HepG2 (cell line): ENCODE data around the gene ATP5PB. TPM values are rescaled to one million over a fixed set of nuclear protein-coding genes. Genes with fewer than 3 reads are reported as not detected.

Experiments used
- ATF7-NPFF ChIP-seq: sonication (generic); formaldehyde crosslinking; IDR thresholded peaks from 2 replicates; pipeline ENCODE4 v1.8.1; 2023; ENCODE audit warnings: mild to moderate bottlenecking, low read depth, missing genetic modification reagents, moderate library complexity
- DNMT3B ChIP-seq: conservative IDR thresholded peaks from 2 replicates; pipeline ENCODE4 v1.6.1; 2016; ENCODE audit warnings: missing biosample characterization, control low read depth
- GABPB1 ChIP-seq: IDR thresholded peaks from 2 replicates; pipeline ENCODE4 v1.6.1; 2016; ENCODE audit warnings: mild to moderate bottlenecking, missing genetic modification reagents, moderate library complexity, missing compliant biosample characterization
- MAF1 ChIP-seq: sonication (generic); formaldehyde crosslinking; IDR thresholded peaks from 2 replicates; pipeline ENCODE4 v1.5.0; 2020; ENCODE audit warnings: missing genetic modification reagents, borderline replicate concordance
- NFIB ChIP-seq: sonication (generic); formaldehyde crosslinking; IDR thresholded peaks from 2 replicates; pipeline ENCODE4 v1.9.0; 2021; ENCODE audit warnings: missing genetic modification reagents, mild to moderate bottlenecking, borderline replicate concordance
- PCBP2 ChIP-seq: fragments of 200-400 bp; formaldehyde crosslinking; optimal IDR thresholded peaks from 2 replicates; pipeline ENCODE3; 2018; ENCODE audit warnings: low read length, low read depth; ENCODE audit not compliant: poor library complexity, severe bottlenecking
- ZNF230 ChIP-seq: sonication (generic); formaldehyde crosslinking; IDR thresholded peaks from 2 replicates; pipeline ENCODE4 v1.4.0; 2020; ENCODE audit warnings: mild to moderate bottlenecking, missing genetic modification reagents
- ZNF407 ChIP-seq: sonication (generic); formaldehyde crosslinking; IDR thresholded peaks from one replicate; pipeline ENCODE4 v1.5.1; 2020; ENCODE audit warnings: mild to moderate bottlenecking, missing genetic modification reagents; ENCODE audit errors: not compliant biosample characterization
- ZNF747 ChIP-seq: sonication (generic); formaldehyde crosslinking; IDR thresholded peaks from 2 replicates; pipeline ENCODE4 v1.8.1; 2023; ENCODE audit warnings: missing genetic modification reagents, mild to moderate bottlenecking, borderline replicate concordance
- ZSCAN31 ChIP-seq: sonication (generic); formaldehyde crosslinking; IDR thresholded peaks from 2 replicates; pipeline ENCODE4 v1.5.0; 2020; ENCODE audit warnings: low read depth, mild to moderate bottlenecking, missing genetic modification reagents
- polyA plus RNA-seq, 8 experiments: library from polyadenylated mRNA; depleted of rRNA in 3 of 8; stranded (reverse) in 7 of 8; unstranded in 1 of 8; fragments of >200 nt; fragmentation: Illumina TruSeq in 4 of 8; extraction: Trizol in 4 of 8; gene quantifications; 2 replicates each; pipeline versions ENCODE4 v1.2.1 to v1.2.3, GENCODE V29; 2011 to 2016; ENCODE audit warnings: low read depth in 4 of 8, missing spikeins in 1 of 8, mixed read lengths in 1 of 8; ENCODE audit not compliant: insufficient read depth in 1 of 8
- total RNA-seq, 5 experiments: library from RNA; depleted of rRNA; stranded (reverse); fragments of >200 nt; fragmentation: Illumina TruSeq; extraction: Trizol; gene quantifications; 2 replicates each; pipeline ENCODE4 v1.2.3, GENCODE V29; 2016; ENCODE audit warnings: low read depth in 1 of 5
- TF ChIP-seq, protein P1 (sequence below): sonication (generic); formaldehyde crosslinking; IDR thresholded peaks from 2 replicates; pipeline ENCODE4 v1.5.1; 2020; ENCODE audit warnings: mild to moderate bottlenecking, missing genetic modification reagents, borderline replicate concordance
- TF ChIP-seq, protein P2 (sequence below): sonication (generic); formaldehyde crosslinking; IDR thresholded peaks from 2 replicates; pipeline ENCODE4 v1.9.0; 2021; ENCODE audit warnings: missing genetic modification reagents, mild to moderate bottlenecking, borderline replicate concordance

ATP5PB gene
- total and polyA plus RNA-seq, 2 of the 13 experiments (the other 11 are each of a cell fraction or from before 2014, with no cell fraction given), result 297 to 541 TPM

DNA sequence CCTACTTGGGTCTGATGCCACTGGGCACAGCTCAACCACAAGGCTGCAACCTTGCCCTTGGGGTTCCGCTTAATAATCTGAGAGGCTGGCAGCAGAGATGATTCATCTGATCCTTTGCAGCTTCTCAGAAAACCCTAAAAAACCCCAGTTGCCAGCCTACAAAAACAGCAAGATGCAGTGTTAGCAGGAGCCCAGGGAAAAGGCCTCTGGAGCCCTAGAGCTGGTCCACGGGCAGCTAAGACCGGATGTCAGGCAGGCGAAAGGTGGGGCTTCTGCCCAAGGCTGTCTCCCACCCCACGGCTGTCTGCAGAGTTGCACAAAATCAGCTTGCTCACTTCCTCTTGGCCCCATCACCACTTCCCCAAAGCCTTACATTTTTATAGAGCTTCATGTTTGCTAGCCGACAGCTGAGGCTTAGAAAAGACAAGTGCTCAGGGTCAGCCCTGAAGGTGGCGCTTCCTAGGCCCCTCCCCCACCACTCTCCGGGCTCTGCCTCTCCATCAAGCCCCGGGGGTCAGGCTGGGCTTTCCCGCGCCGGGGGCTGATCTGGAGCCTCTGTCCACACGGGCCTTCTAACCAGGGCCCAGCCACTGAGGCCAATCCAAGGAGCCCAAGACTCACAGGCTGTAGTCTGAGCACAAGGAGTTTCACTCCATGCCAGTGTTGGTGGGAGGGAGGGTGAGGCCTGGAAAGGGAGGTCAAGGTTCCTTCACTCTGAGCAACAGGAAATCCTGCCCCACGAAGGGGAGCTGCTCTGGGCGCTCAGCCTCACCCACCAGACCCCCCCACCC, 58.3 kb downstream of the ATP5PB start (continued):
- TF ChIP-seq, protein P1, sequence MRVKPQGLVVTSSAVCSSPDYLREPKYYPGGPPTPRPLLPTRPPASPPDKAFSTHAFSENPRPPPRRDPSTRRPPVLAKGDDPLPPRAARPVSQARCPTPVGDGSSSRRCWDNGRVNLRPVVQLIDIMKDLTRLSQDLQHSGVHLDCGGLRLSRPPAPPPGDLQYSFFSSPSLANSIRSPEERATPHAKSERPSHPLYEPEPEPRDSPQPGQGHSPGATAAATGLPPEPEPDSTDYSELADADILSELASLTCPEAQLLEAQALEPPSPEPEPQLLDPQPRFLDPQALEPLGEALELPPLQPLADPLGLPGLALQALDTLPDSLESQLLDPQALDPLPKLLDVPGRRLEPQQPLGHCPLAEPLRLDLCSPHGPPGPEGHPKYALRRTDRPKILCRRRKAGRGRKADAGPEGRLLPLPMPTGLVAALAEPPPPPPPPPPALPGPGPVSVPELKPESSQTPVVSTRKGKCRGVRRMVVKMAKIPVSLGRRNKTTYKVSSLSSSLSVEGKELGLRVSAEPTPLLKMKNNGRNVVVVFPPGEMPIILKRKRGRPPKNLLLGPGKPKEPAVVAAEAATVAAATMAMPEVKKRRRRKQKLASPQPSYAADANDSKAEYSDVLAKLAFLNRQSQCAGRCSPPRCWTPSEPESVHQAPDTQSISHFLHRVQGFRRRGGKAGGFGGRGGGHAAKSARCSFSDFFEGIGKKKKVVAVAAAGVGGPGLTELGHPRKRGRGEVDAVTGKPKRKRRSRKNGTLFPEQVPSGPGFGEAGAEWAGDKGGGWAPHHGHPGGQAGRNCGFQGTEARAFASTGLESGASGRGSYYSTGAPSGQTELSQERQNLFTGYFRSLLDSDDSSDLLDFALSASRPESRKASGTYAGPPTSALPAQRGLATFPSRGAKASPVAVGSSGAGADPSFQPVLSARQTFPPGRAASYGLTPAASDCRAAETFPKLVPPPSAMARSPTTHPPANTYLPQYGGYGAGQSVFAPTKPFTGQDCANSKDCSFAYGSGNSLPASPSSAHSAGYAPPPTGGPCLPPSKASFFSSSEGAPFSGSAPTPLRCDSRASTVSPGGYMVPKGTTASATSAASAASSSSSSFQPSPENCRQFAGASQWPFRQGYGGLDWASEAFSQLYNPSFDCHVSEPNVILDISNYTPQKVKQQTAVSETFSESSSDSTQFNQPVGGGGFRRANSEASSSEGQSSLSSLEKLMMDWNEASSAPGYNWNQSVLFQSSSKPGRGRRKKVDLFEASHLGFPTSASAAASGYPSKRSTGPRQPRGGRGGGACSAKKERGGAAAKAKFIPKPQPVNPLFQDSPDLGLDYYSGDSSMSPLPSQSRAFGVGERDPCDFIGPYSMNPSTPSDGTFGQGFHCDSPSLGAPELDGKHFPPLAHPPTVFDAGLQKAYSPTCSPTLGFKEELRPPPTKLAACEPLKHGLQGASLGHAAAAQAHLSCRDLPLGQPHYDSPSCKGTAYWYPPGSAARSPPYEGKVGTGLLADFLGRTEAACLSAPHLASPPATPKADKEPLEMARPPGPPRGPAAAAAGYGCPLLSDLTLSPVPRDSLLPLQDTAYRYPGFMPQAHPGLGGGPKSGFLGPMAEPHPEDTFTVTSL (CRISPR knock-in tag), result peak; percentile 32; the same call in 1 of the 2 replicates
- TF ChIP-seq PCBP2 (no peak), ZSCAN31 (CRISPR knock-in tag) (0 out of 2 replicates have a peak, but pooled peaks have one; percentile 75), ATF7-NPFF (CRISPR knock-in tag) (peak; percentile 48; the same call in 1 of the 2 replicates), ZNF747 (CRISPR knock-in tag) (peak; percentile 77), ZNF230 (CRISPR knock-in tag) (no peak), GABPB1 (peak; percentile 68; the same call in 1 of the 2 replicates), NFIB (CRISPR knock-in tag) (no peak), ZNF407 (CRISPR knock-in tag) (peak; percentile 52), MAF1 (CRISPR knock-in tag) (no peak), DNMT3B (CRISPR knock-in tag) (0 out of 2 replicates have a peak, but pooled peaks have one; percentile 18)
- TF ChIP-seq, protein P2, sequence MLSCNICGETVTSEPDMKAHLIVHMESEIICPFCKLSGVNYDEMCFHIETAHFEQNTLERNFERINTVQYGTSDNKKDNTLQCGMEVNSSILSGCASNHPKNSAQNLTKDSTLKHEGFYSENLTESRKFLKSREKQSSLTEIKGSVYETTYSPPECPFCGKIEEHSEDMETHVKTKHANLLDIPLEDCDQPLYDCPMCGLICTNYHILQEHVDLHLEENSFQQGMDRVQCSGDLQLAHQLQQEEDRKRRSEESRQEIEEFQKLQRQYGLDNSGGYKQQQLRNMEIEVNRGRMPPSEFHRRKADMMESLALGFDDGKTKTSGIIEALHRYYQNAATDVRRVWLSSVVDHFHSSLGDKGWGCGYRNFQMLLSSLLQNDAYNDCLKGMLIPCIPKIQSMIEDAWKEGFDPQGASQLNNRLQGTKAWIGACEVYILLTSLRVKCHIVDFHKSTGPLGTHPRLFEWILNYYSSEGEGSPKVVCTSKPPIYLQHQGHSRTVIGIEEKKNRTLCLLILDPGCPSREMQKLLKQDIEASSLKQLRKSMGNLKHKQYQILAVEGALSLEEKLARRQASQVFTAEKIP (CRISPR knock-in tag), result no peak
